GM18951 (cell line): ENCODE results near the gene SRPK3.

Source experiments
- POLR2A ChIP-seq: IDR thresholded peaks from 4 replicates; pipeline ENCODE4 v1.6.1; 2011; ENCODE audit warnings: mild to moderate bottlenecking; ENCODE audit not compliant: insufficient read length, insufficient read depth; ENCODE audit errors: extremely low read depth
- in situ Hi-C: fragments of 300-500 bp; cut with MboI; formaldehyde crosslinking; loops from one replicate; pipeline ENCODE4 v1.12.0; 2022; ENCODE audit warnings: low sequenced_read_pairs, mixed read lengths, inconsistent platforms; ENCODE audit not compliant: unreplicated experiment

The SRPK3 gene

GRCh38 chrX:153777261-153778090 lies 3.4 kb upstream of the SRPK3 start:
- TF ChIP-seq POLR2A = no peak
- in situ Hi-C loops = no loop called here

GRCh38 chrX:153778181-153778580 lies 2.7 kb upstream of the SRPK3 start:
- no peak for TF ChIP-seq POLR2A
- in situ Hi-C loops = no loop called here

GRCh38 chrX:153778684-153779101 lies 2.1 kb upstream of the SRPK3 start:
- no peak for TF ChIP-seq POLR2A
- in situ Hi-C loops = no loop called here

GRCh38 chrX:153779891-153780677 lies 757 bp upstream of the SRPK3 start:
- no peak for TF ChIP-seq POLR2A
- in situ Hi-C loops = loop anchor here (10.0 kb wide), 1 partner anchor 175 kb away; no protein-coding TSS in a partner anchor

- in situ Hi-C loops = loop anchor here (10.0 kb wide), 1 partner anchor 173 kb away; no protein-coding TSS in a partner anchor
Observed at GRCh38 chrX:153781428-153782047, 697 bp downstream of the SRPK3 start.

GRCh38 chrX:153782313-153782712 lies 1.5 kb downstream of the SRPK3 start:
- in situ Hi-C loops = loop anchor here (10.0 kb wide), 1 partner anchor 172 kb away; no protein-coding TSS in a partner anchor
- no peak for TF ChIP-seq POLR2A

More at GRCh38 chrX:153781428-153782047, 697 bp downstream of the SRPK3 start:
- TF ChIP-seq POLR2A = no peak

GRCh38 chrX:153782871-153783270 lies 2.0 kb downstream of the SRPK3 start:
- TF ChIP-seq POLR2A = no peak
- in situ Hi-C loops = loop anchor here (10.0 kb wide), 1 partner anchor 172 kb away; no protein-coding TSS in a partner anchor

- in situ Hi-C loops = loop anchor here (10.0 kb wide), 1 partner anchor 171 kb away; no protein-coding TSS in a partner anchor
- TF ChIP-seq POLR2A = no peak
Observed at GRCh38 chrX:153783378-153784013, 2.7 kb downstream of the SRPK3 start.

GRCh38 chrX:153784325-153784967 lies 3.6 kb downstream of the SRPK3 start:
- no peak for TF ChIP-seq POLR2A
- in situ Hi-C loops = loop anchor here (10.0 kb wide), 1 partner anchor 170 kb away; no protein-coding TSS in a partner anchor

- no peak for TF ChIP-seq POLR2A
- in situ Hi-C loops = loop anchor here (10.0 kb wide), 1 partner anchor 168 kb away; no protein-coding TSS in a partner anchor
Observed at GRCh38 chrX:153786669-153787068, 5.8 kb downstream of the SRPK3 start.

- no peak for TF ChIP-seq POLR2A
- in situ Hi-C loops = loop anchor here (10.0 kb wide), 1 partner anchor 165 kb away; no protein-coding TSS in a partner anchor
Observed at GRCh38 chrX:153789654-153790053, 8.8 kb downstream of the SRPK3 start.

- in situ Hi-C loops = no loop called here
- no peak for TF ChIP-seq POLR2A
Observed at GRCh38 chrX:153791104-153791852, 10.4 kb downstream of the SRPK3 start.

- in situ Hi-C loops = no loop called here
- TF ChIP-seq POLR2A = no peak
Observed at GRCh38 chrX:153792368-153792767, 11.5 kb downstream of the SRPK3 start.
